SK-N-SH treated with all-trans-retinoic acid at 6 μM for 48 hours (cell line): ENCODE data around the gene KCNG2.

Source experiments
- ATAC-seq: fragments of 200-7000 bp; cut with Tn5 transposase; 3 replicates; pipeline ENCODE4 v1.9.1; 2020; ENCODE audit warnings: mild to moderate bottlenecking, moderate library complexity
- BACH2 ChIP-seq: fragments of 250-450 bp; sonication (Bioruptor Pico); IDR thresholded peaks from 2 replicates; pipeline ENCODE4 v1.9.0; 2021; ENCODE audit warnings: mild to moderate bottlenecking, borderline replicate concordance
- CSDC2 ChIP-seq: fragments of 250-450 bp; sonication (Bioruptor Pico); IDR thresholded peaks from 2 replicates; pipeline ENCODE4 v1.5.0; 2020; ENCODE audit warnings: mild to moderate bottlenecking, moderate library complexity
- GLIS3 ChIP-seq: fragments of 250-450 bp; sonication (Bioruptor Pico); IDR thresholded peaks from 2 replicates; pipeline ENCODE4 v1.5.0; 2020; ENCODE audit warnings: mild to moderate bottlenecking, moderate library complexity
- POU6F1 ChIP-seq: fragments of 250-450 bp; sonication (Bioruptor Pico); IDR thresholded peaks from 2 replicates; pipeline ENCODE4 v1.8.0; 2021; ENCODE audit warnings: low read depth, mild to moderate bottlenecking, moderate library complexity, borderline replicate concordance
- SNAI2 ChIP-seq: fragments of 250-450 bp; sonication (Bioruptor Pico); IDR thresholded peaks from 2 replicates; pipeline ENCODE4 v1.5.0; 2020; ENCODE audit warnings: mild to moderate bottlenecking, moderate library complexity
- TCF4 ChIP-seq: fragments of 250-450 bp; sonication (Bioruptor Pico); IDR thresholded peaks from 2 replicates; pipeline ENCODE4 v1.8.0; 2021; ENCODE audit warnings: mild to moderate bottlenecking, moderate library complexity, borderline replicate concordance
- TSHZ2 ChIP-seq: fragments of 250-450 bp; sonication (Bioruptor Pico); IDR thresholded peaks from 2 replicates; pipeline ENCODE4 v1.5.0; 2020; ENCODE audit warnings: mild to moderate bottlenecking, moderate library complexity
- ZFP3 ChIP-seq: fragments of 250-450 bp; sonication (Bioruptor Pico); IDR thresholded peaks from 2 replicates; pipeline ENCODE4 v1.5.0; 2020; ENCODE audit warnings: mild to moderate bottlenecking, moderate library complexity
- ZNF565 ChIP-seq: fragments of 450-650 bp; formaldehyde crosslinking; conservative IDR thresholded peaks from 2 replicates; pipeline ENCODE4 v1.5.0; 2020; ENCODE audit warnings: low read depth, mild to moderate bottlenecking, moderate library complexity

Gene KCNG2

GRCh38 chr18:79948719-79949411, 151.1 kb downstream of the KCNG2 start:
- TF ChIP-seq CSDC2 (CRISPR knock-in tag) = no peak
- no peak for TF ChIP-seq SNAI2 (CRISPR knock-in tag)
- no peak for TF ChIP-seq ZNF565 (CRISPR knock-in tag)
- no peak for TF ChIP-seq TCF4 (CRISPR knock-in tag)
- no peak for TF ChIP-seq GLIS3 (CRISPR knock-in tag)
- no peak for TF ChIP-seq BACH2 (CRISPR knock-in tag)
- TF ChIP-seq ZFP3 (CRISPR knock-in tag) = no peak
- TF ChIP-seq POU6F1 (CRISPR knock-in tag) = no peak
- TF ChIP-seq TSHZ2 (CRISPR knock-in tag) = no peak
- no peak for ATAC-seq
